Endothelial cell (in vitro differentiated cells): Measurements from ENCODE around the gene CHPF2. TPM values are rescaled to one million over a fixed set of nuclear protein-coding genes. Genes with fewer than 3 reads are reported as not detected.

Source experiments
- DNase-seq: peaks from one replicate; pipeline ENCODE4 v3.0.0; 2021; ENCODE audit warnings: low spot score
- H3K27ac Mint-ChIP-seq: one replicate; pipeline ENCODE4 v1.8.0; 2021; ENCODE audit warnings: mixed read lengths, inconsistent platforms; ENCODE audit not compliant: unreplicated experiment
- H3K27me3 Mint-ChIP-seq: one replicate; pipeline ENCODE4 v1.8.0; 2021; ENCODE audit warnings: mild to moderate bottlenecking, moderate library complexity, mixed read lengths, inconsistent platforms; ENCODE audit not compliant: unreplicated experiment
- H3K36me3 Mint-ChIP-seq: one replicate; pipeline ENCODE4 v1.8.0; 2021; ENCODE audit warnings: mild to moderate bottlenecking, low read depth, mixed read lengths, inconsistent platforms; ENCODE audit not compliant: unreplicated experiment
- H3K4me1 Mint-ChIP-seq: one replicate; pipeline ENCODE4 v1.8.0; 2021; ENCODE audit warnings: mild to moderate bottlenecking, mixed read lengths, inconsistent platforms; ENCODE audit not compliant: unreplicated experiment
- H3K4me3 Mint-ChIP-seq: one replicate; pipeline ENCODE4 v1.8.0; 2021; ENCODE audit warnings: mild to moderate bottlenecking, mixed read lengths, inconsistent platforms; ENCODE audit not compliant: unreplicated experiment
- H3K9me3 Mint-ChIP-seq: one replicate; pipeline ENCODE4 v1.8.0; 2021; ENCODE audit warnings: mixed read lengths, inconsistent platforms; ENCODE audit not compliant: unreplicated experiment
- CTCF ChIP-seq: fragments of 200-600 bp; sonication (generic); IDR thresholded peaks from one replicate; pipeline ENCODE4 v1.5.0; 2021; ENCODE audit warnings: antibody characterized with exemption; ENCODE audit not compliant: unreplicated experiment
- total RNA-seq: library from RNA; stranded (reverse); fragmentation: NEBNext Ultra II Directional; extraction: Animal tissue kit (Norgen Biotek cat#: 25700); gene quantifications from one replicate; pipeline ENCODE4 v1.2.1, GENCODE V29; 2021; ENCODE audit not compliant: unreplicated experiment

Gene CHPF2
- total RNA-seq, 1 donor from 2014 or later = 55.4 TPM

DNA sequence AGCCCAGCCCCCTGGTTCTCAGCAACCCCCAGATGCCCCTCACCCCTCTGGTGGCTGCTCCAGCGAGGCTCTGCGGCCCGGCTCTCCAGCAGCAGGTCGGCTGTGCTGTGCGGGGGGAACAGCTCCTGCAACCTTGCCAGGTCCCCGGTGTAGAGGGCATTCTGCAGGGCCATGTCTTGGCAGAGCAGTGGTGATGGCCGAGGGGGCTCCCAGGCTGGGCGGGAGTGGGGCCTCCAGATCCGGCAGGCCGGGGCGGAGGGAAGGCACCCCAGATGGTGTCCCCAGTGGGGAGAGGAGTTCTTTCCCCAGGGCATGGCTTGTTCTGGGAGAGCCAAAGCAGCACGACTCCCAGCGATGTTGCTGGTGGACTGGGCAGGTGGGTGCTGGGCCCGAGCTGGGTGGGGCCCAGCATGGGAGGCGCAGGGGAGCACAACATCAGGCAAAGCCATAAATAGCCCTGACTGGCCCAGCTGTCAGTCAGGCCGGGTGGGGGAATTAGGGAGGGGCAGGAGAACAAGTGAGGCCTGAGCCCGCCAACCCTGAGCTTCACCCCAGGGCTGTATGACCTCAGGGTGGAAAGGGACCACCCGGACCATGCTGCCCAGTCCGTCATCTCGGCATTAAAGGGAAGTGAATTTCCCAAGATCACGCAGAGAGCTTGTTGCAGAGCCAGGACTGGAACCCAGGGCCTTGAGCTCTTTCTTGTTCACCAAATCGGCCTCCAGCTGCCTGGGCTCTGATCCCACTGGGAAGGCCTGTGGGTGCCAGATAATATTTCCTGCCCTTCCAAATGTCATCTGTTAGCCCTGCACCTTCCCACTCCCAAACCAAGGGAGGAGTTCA lies 44.7 kb upstream of the CHPF2 start:
- Mint-ChIP-seq H3K36me3 (no peaks in the 10 kb centered on the region), H3K4me1 (peaks cover 17% of the 10 kb centered on the region), H3K9me3 (no peaks in the 10 kb centered on the region), H3K27ac (no peak overlapping the region), H3K27me3 (peaks cover 13% of the 10 kb centered on the region), H3K4me3 (no peak overlapping the region)
- no peak for DNase-seq
- no peak for TF ChIP-seq CTCF

- Mint-ChIP-seq H3K36me3 (no peaks in the 10 kb centered on the region), H3K27me3 (peaks cover 13% of the 10 kb centered on the region), H3K27ac (no peak overlapping the region), H3K4me1 (peaks cover 17% of the 10 kb centered on the region), H3K9me3 (no peaks in the 10 kb centered on the region), H3K4me3 (no peak overlapping the region)
- DNase-seq = no peak
- TF ChIP-seq CTCF = no peak
These were observed 44.1 kb upstream of the CHPF2 start for GRCh38 chr7:151188252-151188542.

GRCh38 chr7:151189038-151189437 lies 43.2 kb upstream of the CHPF2 start:
- Mint-ChIP-seq H3K4me3 (no peak overlapping the region), H3K27ac (no peak overlapping the region), H3K4me1 (peaks cover 17% of the 10 kb centered on the region), H3K9me3 (no peaks in the 10 kb centered on the region), H3K36me3 (no peaks in the 10 kb centered on the region), H3K27me3 (peaks cover 13% of the 10 kb centered on the region)
- no peak for DNase-seq
- TF ChIP-seq CTCF = no peak

DNA sequence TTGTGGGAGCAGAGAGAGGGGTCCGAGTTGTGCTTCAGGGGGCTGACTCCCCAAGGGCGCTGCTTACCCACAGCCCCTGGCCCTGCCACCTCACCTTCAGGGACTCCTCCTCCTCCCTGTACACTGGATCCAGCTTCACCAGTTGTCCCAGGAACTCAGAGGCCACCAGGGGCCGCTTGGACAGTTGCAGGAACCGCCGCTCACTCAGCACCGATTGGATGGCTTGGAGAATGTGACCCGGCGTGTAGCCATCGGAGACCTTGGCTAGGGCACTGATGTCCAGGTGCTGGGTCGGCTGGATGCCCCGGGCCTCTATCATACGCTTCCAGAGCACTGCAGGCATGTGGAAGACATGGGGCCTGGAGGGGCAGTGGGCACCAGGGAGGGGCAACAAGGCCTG lies 40.7 kb upstream of the CHPF2 start:
- TF ChIP-seq CTCF = no peak
- DNase-seq = no peak
- Mint-ChIP-seq H3K9me3 (no peaks in the 10 kb centered on the region), H3K36me3 (no peaks in the 10 kb centered on the region), H3K27me3 (peaks cover 15% of the 10 kb centered on the region), H3K4me3 (no peak overlapping the region), H3K4me1 (peaks cover 23% of the 10 kb centered on the region), H3K27ac (no peak overlapping the region)

- H3K4me3 Mint-ChIP-seq = no peak overlapping the region
- no peaks in the 10 kb centered on the region for H3K36me3 Mint-ChIP-seq
- H3K4me1 Mint-ChIP-seq = peaks cover 23% of the 10 kb centered on the region
- no peak for DNase-seq
- no peak for TF ChIP-seq CTCF
- no peaks in the 10 kb centered on the region for H3K9me3 Mint-ChIP-seq
- peaks cover 15% of the 10 kb centered on the region for H3K27me3 Mint-ChIP-seq
- H3K27ac Mint-ChIP-seq = no peak overlapping the region
These were observed 40.2 kb upstream of the CHPF2 start for GRCh38 chr7:151192002-151192539.
